CD8-positive, alpha-beta memory T cell (primary cell): ENCODE measurements around the gene UPK3A. TPM values are rescaled to one million over a fixed set of nuclear protein-coding genes. Genes with fewer than 3 reads are reported as not detected.

Source experiments
- CTCF ChIA-PET: fragments of 350-600 bp; sonication (Branson Sonifier 250); formaldehyde crosslinking; loops from one replicate; lab custom pipeline; 2021; ENCODE audit warnings: antibody characterized with exemption; lab: Charles Lee
- POLR2A ChIA-PET: fragments of 350-600 bp; sonication (Branson Sonifier 250); formaldehyde crosslinking; loops from one replicate; lab custom pipeline; 2021; ENCODE audit warnings: antibody characterized with exemption; lab: Charles Lee
- DNase-seq, 5 donors: peaks; one replicate each; pipeline versions ENCODE4 v3.0.0 to v3.0.0-alpha.2; 2020 to 2022; ENCODE audit warnings: mixed read lengths in 1 of 5
- H3K27ac ChIP-seq: one replicate; pipeline ENCODE4 v1.7.0; 2013; ENCODE audit warnings: low read depth, mild to moderate bottlenecking, low read length, moderate library complexity
- H3K27me3 ChIP-seq: 2 replicates; pipeline ENCODE4 v1.7.0; 2013; ENCODE audit warnings: low read length, mild to moderate bottlenecking; ENCODE audit not compliant: insufficient read depth, poor library complexity, severe bottlenecking
- H3K36me3 ChIP-seq: 2 replicates; pipeline ENCODE4 v1.7.0; 2013; ENCODE audit warnings: mild to moderate bottlenecking, low read length, moderate library complexity; ENCODE audit not compliant: insufficient read depth
- H3K4me1 ChIP-seq: 2 replicates; pipeline ENCODE4 v1.7.0; 2013; ENCODE audit warnings: mild to moderate bottlenecking, low read length, moderate library complexity; ENCODE audit not compliant: insufficient read depth
- H3K4me3 ChIP-seq: 2 replicates; pipeline ENCODE4 v1.7.0; 2013; ENCODE audit warnings: mild to moderate bottlenecking, low read length
- H3K9me3 ChIP-seq: 2 replicates; pipeline ENCODE4 v1.7.0; 2013; ENCODE audit warnings: mild to moderate bottlenecking, low read length
- H3K27ac Mint-ChIP-seq, 8 donors: one replicate each; pipeline ENCODE4 v1.8.0; 2020 to 2021; ENCODE audit warnings: mixed read lengths in 8 of 8, mild to moderate bottlenecking in 6 of 8, inconsistent platforms in 3 of 8, moderate library complexity in 3 of 8
- H3K27me3 Mint-ChIP-seq, 2 donors: one replicate each; pipeline ENCODE4 v1.8.0; 2020 to 2021; ENCODE audit warnings: mixed read lengths in 2 of 2, mild to moderate bottlenecking in 1 of 2, moderate library complexity in 1 of 2
- H3K36me3 Mint-ChIP-seq, 3 donors: one replicate each; pipeline ENCODE4 v1.8.0; 2020 to 2021; ENCODE audit warnings: mixed read lengths in 3 of 3, inconsistent platforms in 1 of 3, mild to moderate bottlenecking in 1 of 3
- H3K4me1 Mint-ChIP-seq, 3 donors: one replicate each; pipeline ENCODE4 v1.8.0; 2020 to 2021; ENCODE audit warnings: mixed read lengths in 3 of 3, inconsistent platforms in 1 of 3, mild to moderate bottlenecking in 1 of 3
- H3K4me3 Mint-ChIP-seq, 7 donors: one replicate each; pipeline ENCODE4 v1.8.0; 2020 to 2021; ENCODE audit warnings: mixed read lengths in 7 of 7, mild to moderate bottlenecking in 6 of 7, moderate library complexity in 4 of 7, inconsistent platforms in 2 of 7
- H3K9me3 Mint-ChIP-seq, 5 donors: one replicate each; pipeline ENCODE4 v1.8.0; 2020 to 2022; ENCODE audit warnings: mixed read lengths in 5 of 5, mild to moderate bottlenecking in 3 of 5, moderate library complexity in 2 of 5, inconsistent platforms in 1 of 5
- polyA plus RNA-seq: library from polyadenylated mRNA; unstranded; fragments of 300-500 nt; fragmentation: Illumina TruSeq; gene quantifications from one replicate; pipeline ENCODE4 v1.2.3, GENCODE V29; 2021
- total RNA-seq, 2 experiments: library from RNA; stranded (reverse); gene quantifications; one replicate each; pipeline ENCODE4 v1.2.3, GENCODE V29; 2021

UPK3A gene
- total and polyA plus RNA-seq, 3 experiments from 2014 or later: not detected

GRCh38 chr22:45261407-45262088, 23.2 kb upstream of the UPK3A start:
- Mint-ChIP-seq H3K27ac (no peak overlapping the region), H3K36me3 (no peaks in the 10 kb centered on the region), H3K27me3 (peaks cover 16% of the 10 kb centered on the region in 2 donors), H3K9me3 (no peaks in the 10 kb centered on the region), H3K4me1 (no peaks in the 10 kb centered on the region), H3K4me3 (no peak overlapping the region)
- DNase-seq: no peak
- no peaks in the 10 kb centered on the region for H3K9me3 ChIP-seq
- H3K27me3 ChIP-seq: no peaks in the 10 kb centered on the region
- H3K27ac ChIP-seq: no peak overlapping the region
- no peaks in the 10 kb centered on the region for H3K4me1 ChIP-seq
- no peak overlapping the region for H3K4me3 ChIP-seq
- H3K36me3 ChIP-seq: no peaks in the 10 kb centered on the region
- ChIA-PET POLR2A (no interaction called here), CTCF (no interaction called here)

- no peak for DNase-seq
- Mint-ChIP-seq H3K27me3 (peaks cover 18 to 21% of the 10 kb centered on the region in 2 donors), H3K9me3 (no peaks in the 10 kb centered on the region), H3K4me3 (no peak overlapping the region), H3K36me3 (no peaks in the 10 kb centered on the region), H3K27ac (no peak overlapping the region), H3K4me1 (no peaks in the 10 kb centered on the region)
- Histone ChIP-seq H3K36me3 (no peaks in the 10 kb centered on the region), H3K27ac (no peak overlapping the region), H3K27me3 (no peaks in the 10 kb centered on the region), H3K9me3 (no peaks in the 10 kb centered on the region), H3K4me3 (no peak overlapping the region), H3K4me1 (no peaks in the 10 kb centered on the region)
- ChIA-PET POLR2A (no interaction called here), CTCF (no interaction called here)
These were observed 22.4 kb upstream of the UPK3A start for GRCh38 chr22:45262195-45262930.

DNA sequence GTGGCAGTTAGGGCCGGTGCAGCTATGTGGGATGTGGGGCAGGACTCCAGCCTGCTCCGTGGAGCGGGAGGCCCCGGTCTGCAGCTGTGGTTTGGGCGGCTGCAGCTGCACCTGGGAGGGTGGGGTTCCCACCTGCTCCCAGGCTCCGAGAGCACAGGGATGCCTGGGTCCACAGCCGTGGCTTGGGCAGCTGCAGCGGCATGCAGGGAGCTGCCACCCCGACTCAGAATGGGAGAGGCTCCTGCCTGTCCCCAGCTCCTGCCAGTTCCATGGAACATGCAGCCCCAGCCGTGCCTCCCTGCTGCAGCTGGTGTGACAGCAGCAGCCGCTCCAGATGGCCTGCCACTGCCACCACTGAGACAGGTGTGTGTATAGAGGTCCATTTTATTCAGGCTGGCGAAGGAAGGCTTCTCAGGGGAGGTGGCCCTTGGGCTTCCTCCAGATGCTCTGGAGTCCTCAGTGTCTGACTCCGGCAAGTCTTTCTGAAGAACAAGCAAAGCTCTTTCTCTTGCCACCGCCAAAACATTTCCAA, 21.8 kb upstream of the UPK3A start:
- H3K4me3 ChIP-seq: no peak overlapping the region
- no peaks in the 10 kb centered on the region for H3K4me1 ChIP-seq
- Mint-ChIP-seq H3K9me3 (no peaks in the 10 kb centered on the region), H3K4me1 (peaks cover 0 to 3% (median 0%) of the 10 kb centered on the region in 3 donors), H3K36me3 (no peaks in the 10 kb centered on the region), H3K4me3 (no peak overlapping the region), H3K27ac (no peak overlapping the region), H3K27me3 (peaks cover 18 to 23% of the 10 kb centered on the region in 2 donors)
- CTCF ChIA-PET: no interaction called here
- no peaks in the 10 kb centered on the region for H3K9me3 ChIP-seq
- no peaks in the 10 kb centered on the region for H3K36me3 ChIP-seq
- H3K27ac ChIP-seq: no peak overlapping the region
- DNase-seq: no peak
- POLR2A ChIA-PET: no interaction called here
- H3K27me3 ChIP-seq: no peaks in the 10 kb centered on the region

- H3K27me3 ChIP-seq: no peaks in the 10 kb centered on the region
- no peaks in the 10 kb centered on the region for H3K9me3 ChIP-seq
- Mint-ChIP-seq H3K4me1 (peaks cover under 1 to 5% (median 2%) of the 10 kb centered on the region in 3 donors), H3K36me3 (no peaks in the 10 kb centered on the region), H3K9me3 (no peaks in the 10 kb centered on the region), H3K27me3 (peaks cover 18 to 23% of the 10 kb centered on the region in 2 donors), H3K27ac (peak overlapping the region in 1 of 8 donors; percentile 80), H3K4me3 (no peak overlapping the region)
- DNase-seq: no peak
- CTCF ChIA-PET: no interaction called here
- H3K27ac ChIP-seq: no peak overlapping the region
- POLR2A ChIA-PET: no interaction called here
- no peaks in the 10 kb centered on the region for H3K36me3 ChIP-seq
- no peak overlapping the region for H3K4me3 ChIP-seq
- H3K4me1 ChIP-seq: no peaks in the 10 kb centered on the region
These were observed 21.1 kb upstream of the UPK3A start for GRCh38 chr22:45263463-45264269.

DNA sequence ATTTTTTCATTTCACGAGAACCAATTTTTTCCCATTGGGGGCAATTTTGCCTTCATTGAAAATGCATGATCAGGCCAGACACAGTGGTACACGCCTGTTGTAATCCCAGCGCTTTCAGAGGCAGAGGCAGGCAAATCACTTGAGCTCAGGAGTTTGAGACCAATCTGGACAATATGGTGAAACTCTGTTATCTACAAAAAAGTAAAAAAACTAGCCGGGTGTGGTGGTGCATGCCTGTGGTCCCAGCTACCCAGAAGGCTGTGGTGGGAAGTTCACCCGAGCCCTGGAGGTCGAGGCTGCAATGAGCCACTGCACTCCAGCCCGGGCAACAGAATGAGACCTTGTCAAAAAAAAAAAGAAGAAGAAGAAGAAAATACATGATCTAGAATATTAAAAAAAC, 19.2 kb upstream of the UPK3A start:
- no peak overlapping the region for H3K4me3 ChIP-seq
- peak overlapping the region in 1 of 7 donors; percentile 50 for H3K4me3 Mint-ChIP-seq
- H3K27me3 ChIP-seq: no peaks in the 10 kb centered on the region
- no peaks in the 10 kb centered on the region for H3K36me3 ChIP-seq
- H3K27ac ChIP-seq: no peak overlapping the region
- H3K27ac Mint-ChIP-seq: no peak overlapping the region
- no peaks in the 10 kb centered on the region for H3K9me3 Mint-ChIP-seq
- ChIA-PET POLR2A (no interaction called here), CTCF (no interaction called here)
- peaks cover 20 to 34% of the 10 kb centered on the region in 2 donors for H3K27me3 Mint-ChIP-seq
- H3K9me3 ChIP-seq: no peaks in the 10 kb centered on the region
- peaks cover 8% of the 10 kb centered on the region for H3K4me1 ChIP-seq
- H3K4me1 Mint-ChIP-seq: peaks cover 11 to 16% (median 12%) of the 10 kb centered on the region in 3 donors
- DNase-seq: no peak
- H3K36me3 Mint-ChIP-seq: no peaks in the 10 kb centered on the region

- peak in 2 of 5 donors; percentile 14 to 28 for DNase-seq
- CTCF ChIA-PET: interaction anchor here (0.7 to 0.9 kb wide), 2 partner anchors 169 to 1015 kb away, joined by 4 to 5 read pairs; no protein-coding TSS in a partner anchor
- peaks cover 8% of the 10 kb centered on the region for H3K4me1 ChIP-seq
- peak overlapping the region; percentile 74 for H3K4me3 ChIP-seq
- H3K27ac ChIP-seq: no peak overlapping the region
- no peaks in the 10 kb centered on the region for H3K9me3 ChIP-seq
- Mint-ChIP-seq H3K27ac (peak overlapping the region in 1 of 8 donors; percentile 92), H3K27me3 (peaks cover 19 to 35% of the 10 kb centered on the region in 2 donors), H3K4me1 (peaks cover 11 to 16% (median 12%) of the 10 kb centered on the region in 3 donors), H3K4me3 (peak overlapping the region; percentile 55 to 92 (median 77)), H3K36me3 (no peaks in the 10 kb centered on the region), H3K9me3 (no peaks in the 10 kb centered on the region)
- H3K27me3 ChIP-seq: no peaks in the 10 kb centered on the region
- POLR2A ChIA-PET: no interaction called here
- H3K36me3 ChIP-seq: no peaks in the 10 kb centered on the region
These were observed 16.4 kb upstream of the UPK3A start for GRCh38 chr22:45268167-45268957.
